Vagina (tissue), 2 donors: ENCODE results near the gene RCN2. TPM values are rescaled to one million over a fixed set of nuclear protein-coding genes. Genes with fewer than 3 reads are reported as not detected.

Source experiments
- DNase-seq, 2 donors: peaks; one replicate each; pipeline ENCODE4 v3.0.0-alpha.2; 2017; ENCODE audit errors: extremely low spot score in 2 of 2
- H3K27ac ChIP-seq: fragments of 200-600 bp; sonication (generic); one replicate; pipeline ENCODE4 v1.5.1; 2019
- H3K27me3 ChIP-seq: fragments of 200-600 bp; sonication (generic); one replicate; pipeline ENCODE4 v1.5.1; 2019
- H3K36me3 ChIP-seq, 2 donors: fragments of 200-600 bp; sonication (generic); one replicate each; pipeline ENCODE4 v1.5.1; 2017 to 2019
- H3K4me1 ChIP-seq: fragments of 200-600 bp; sonication (generic); one replicate; pipeline ENCODE4 v1.5.1; 2019
- H3K4me3 ChIP-seq, 2 donors: fragments of 200-600 bp; sonication (generic); 1 replicate in 1 of 2; 2 replicates in 1 of 2; pipeline ENCODE4 v1.5.1; 2016 to 2019
- H3K9me3 ChIP-seq: fragments of 200-600 bp; sonication (generic); one replicate; pipeline ENCODE4 v1.5.1; 2019
- CTCF ChIP-seq, 3 experiments: fragments of 450-650 bp in 2 of 3; fragments of 200-600 bp in 1 of 3; sonication (generic) in 1 of 3; IDR thresholded peaks; one replicate each; pipeline ENCODE4 v1.5.1; 2017 to 2019; ENCODE audit warnings: antibody characterized with exemption in 3 of 3, mild to moderate bottlenecking in 2 of 3, moderate library complexity in 2 of 3
- POLR2A ChIP-seq, 2 donors: fragments of 450-650 bp; IDR thresholded peaks; one replicate each; pipeline ENCODE4 v1.6.1; 2017; ENCODE audit warnings: antibody characterized with exemption in 2 of 2, mild to moderate bottlenecking in 2 of 2, moderate library complexity in 2 of 2
- POLR2AphosphoS5 ChIP-seq, 2 donors: sonication (generic); formaldehyde crosslinking; IDR thresholded peaks; one replicate each; pipeline ENCODE4 v1.9.0; 2017; ENCODE audit warnings: antibody characterized with exemption in 2 of 2, mild to moderate bottlenecking in 2 of 2, low read depth in 1 of 2; ENCODE audit not compliant: insufficient read depth in 1 of 2
- intact Hi-C: fragments of 100-400 bp; cut with DNase I; formaldehyde crosslinking; loops from one replicate; pipeline ENCODE4 v1.15.1; 2023
- total RNA-seq: library from RNA; depleted of rRNA; stranded (reverse); fragments of >200 nt; gene quantifications from one replicate; pipeline ENCODE4 v1.2.3, GENCODE V29; 2016

RCN2 gene
- total RNA-seq, 1 donor from 2014 or later, result 39.5 TPM

DNA sequence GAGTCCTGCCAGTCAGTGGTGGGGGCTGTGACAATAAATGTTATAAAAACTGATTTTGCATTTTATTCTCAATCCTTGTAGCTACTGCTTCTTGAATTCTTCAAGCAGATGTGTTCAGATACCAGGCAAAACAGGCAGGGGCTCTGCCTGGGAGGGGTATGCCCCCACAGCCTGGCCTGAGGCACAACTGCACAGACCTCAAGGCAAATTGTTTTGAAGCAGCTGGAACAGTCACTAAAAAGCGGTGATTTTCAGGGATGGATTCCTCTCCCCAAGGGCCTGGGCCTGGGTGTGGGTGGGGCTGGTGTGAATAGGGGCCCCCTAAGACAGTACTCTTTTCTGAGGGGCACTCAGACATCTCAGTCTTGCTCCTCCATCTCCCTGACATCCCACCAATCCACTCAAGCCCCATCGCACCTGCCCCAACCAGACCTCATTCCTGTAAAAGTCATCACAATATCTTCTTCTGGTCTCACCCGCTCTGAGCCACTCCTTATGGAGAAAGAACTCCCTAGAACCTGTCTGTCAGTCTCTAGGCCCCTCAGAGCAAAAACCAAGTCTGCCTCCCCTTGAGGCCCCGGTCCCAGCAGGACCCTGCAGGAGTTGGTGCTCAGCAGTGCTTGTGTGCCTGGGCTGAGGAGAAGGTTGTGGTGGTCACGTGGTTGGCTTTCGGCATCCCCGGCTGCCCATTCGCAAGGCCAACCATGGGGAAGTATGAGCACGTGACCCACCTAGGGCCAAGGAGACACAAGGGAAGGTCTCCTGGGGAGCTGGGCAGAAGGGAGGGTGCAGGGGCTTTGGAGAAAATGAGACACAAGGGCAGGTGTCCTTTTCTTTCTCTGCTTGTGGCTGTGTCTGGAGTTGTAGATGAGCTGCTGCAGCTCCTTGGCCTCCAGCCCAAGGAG is 60.4 kb downstream of the RCN2 start:
- no peaks in the 10 kb centered on the region for H3K9me3 ChIP-seq
- H3K36me3 ChIP-seq, result no peaks in the 10 kb centered on the region
- peaks cover 22% of the 10 kb centered on the region for H3K4me1 ChIP-seq
- no peak overlapping the region for H3K27ac ChIP-seq
- H3K4me3 ChIP-seq, result no peak overlapping the region
- intact Hi-C loops, result no loop called here
- DNase-seq, result no peak
- H3K27me3 ChIP-seq, result no peaks in the 10 kb centered on the region
- TF ChIP-seq POLR2A (IDR thresholded peaks at IDR 0.05), result no peak
- TF ChIP-seq POLR2AphosphoS5 (IDR thresholded peaks at IDR 0.05; ENCODE audit: insufficient read depth in 1 of 2, low read depth in 1 of 2), result no peak
- TF ChIP-seq CTCF (IDR thresholded peaks at IDR 0.05), result no peak

- Histone ChIP-seq H3K27me3 (no peaks in the 10 kb centered on the region), H3K27ac (no peak overlapping the region), H3K4me1 (peaks cover 22% of the 10 kb centered on the region), H3K4me3 (no peak overlapping the region), H3K36me3 (no peaks in the 10 kb centered on the region), H3K9me3 (no peaks in the 10 kb centered on the region)
- intact Hi-C loops, result no loop called here
- TF ChIP-seq POLR2A (IDR thresholded peaks at IDR 0.05), result no peak
- no peak for TF ChIP-seq POLR2AphosphoS5 (IDR thresholded peaks at IDR 0.05; ENCODE audit: insufficient read depth in 1 of 2, low read depth in 1 of 2)
- no peak for TF ChIP-seq CTCF (IDR thresholded peaks at IDR 0.05)
- DNase-seq, result no peak
Observed at GRCh38 chr15:76993114-76993725, 61.7 kb downstream of the RCN2 start.

- TF ChIP-seq CTCF (IDR thresholded peaks at IDR 0.05), result no peak
- no peak for TF ChIP-seq POLR2A (IDR thresholded peaks at IDR 0.05)
- no peak for TF ChIP-seq POLR2AphosphoS5 (IDR thresholded peaks at IDR 0.05; ENCODE audit: insufficient read depth in 1 of 2, low read depth in 1 of 2)
- DNase-seq, result no peak
- Histone ChIP-seq H3K4me3 (no peak overlapping the region), H3K27ac (no peak overlapping the region), H3K27me3 (no peaks in the 10 kb centered on the region), H3K36me3 (no peaks in the 10 kb centered on the region), H3K4me1 (peaks cover 22% of the 10 kb centered on the region), H3K9me3 (no peaks in the 10 kb centered on the region)
- intact Hi-C loops, result no loop called here
Observed at GRCh38 chr15:76994001-76994400, 62.5 kb downstream of the RCN2 start.

GRCh38 chr15:76994496-76994895 is 62.9 kb downstream of the RCN2 start:
- no peaks in the 10 kb centered on the region for H3K27me3 ChIP-seq
- no peak overlapping the region for H3K4me3 ChIP-seq
- peaks cover 22% of the 10 kb centered on the region for H3K4me1 ChIP-seq
- TF ChIP-seq POLR2A (IDR thresholded peaks at IDR 0.05), result no peak
- TF ChIP-seq CTCF (IDR thresholded peaks at IDR 0.05), result no peak
- no peak for TF ChIP-seq POLR2AphosphoS5 (IDR thresholded peaks at IDR 0.05; ENCODE audit: insufficient read depth in 1 of 2, low read depth in 1 of 2)
- intact Hi-C loops, result no loop called here
- H3K27ac ChIP-seq, result no peak overlapping the region
- no peaks in the 10 kb centered on the region for H3K36me3 ChIP-seq
- no peaks in the 10 kb centered on the region for H3K9me3 ChIP-seq
- DNase-seq, result no peak
